Measurements from ENCODE around the gene KRTAP2-3.

- TF ChIP-seq CTCF (IDR thresholded peaks at IDR 0.05) (no peak), POLR2A (IDR thresholded peaks at IDR 0.05) (no peak)
Observed at GRCh38 chr17:41060052-41060604, at the start of gene KRTAP2-3.
